Adrenal gland (tissue), 5 donors: ENCODE results near the gene CREG2.

ENCODE experiments used
- POLR2A ChIP-seq, 2 donors: fragments of 450-650 bp; IDR thresholded peaks; one replicate each; pipeline ENCODE4 v1.6.1; 2017; ENCODE audit warnings: antibody characterized with exemption in 2 of 2, mild to moderate bottlenecking in 2 of 2, moderate library complexity in 1 of 2
- TF ChIP-seq, protein P1 (sequence below), 6 experiments: fragments of 450-650 bp in 4 of 6; fragments of 200-600 bp in 2 of 6; sonication (generic) in 1 of 6; IDR thresholded peaks; 1 replicate in 5 of 6; 2 replicates in 1 of 6; pipeline versions ENCODE4 v1.5.1 to v1.8.0; 2016 to 2021; ENCODE audit warnings: antibody characterized with exemption in 6 of 6, mild to moderate bottlenecking in 2 of 6, moderate library complexity in 1 of 6
- donor health status: DM: no; HTN: no; CAD: no.

DNA sequence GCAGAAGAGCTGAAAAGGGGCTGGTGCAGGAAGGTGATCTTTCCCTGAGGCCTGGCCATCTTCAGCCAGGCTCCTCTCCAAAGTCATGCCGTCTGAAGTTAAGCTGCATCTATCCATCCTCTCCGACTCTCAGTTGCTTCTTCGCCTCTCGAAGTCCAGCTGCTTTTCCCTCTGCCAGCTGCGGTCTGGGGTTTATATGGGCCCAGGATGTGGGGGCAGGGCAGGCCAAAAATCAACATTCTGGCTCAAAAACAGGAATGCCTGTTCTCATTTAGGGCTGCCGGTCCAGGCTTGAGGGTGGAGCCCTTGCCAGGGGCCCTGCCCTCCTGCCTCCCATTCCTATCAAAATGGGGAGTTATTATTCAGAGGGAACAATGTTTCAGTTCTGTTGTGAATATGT is 31.2 kb downstream of the CREG2 start:
- TF ChIP-seq, protein P1, sequence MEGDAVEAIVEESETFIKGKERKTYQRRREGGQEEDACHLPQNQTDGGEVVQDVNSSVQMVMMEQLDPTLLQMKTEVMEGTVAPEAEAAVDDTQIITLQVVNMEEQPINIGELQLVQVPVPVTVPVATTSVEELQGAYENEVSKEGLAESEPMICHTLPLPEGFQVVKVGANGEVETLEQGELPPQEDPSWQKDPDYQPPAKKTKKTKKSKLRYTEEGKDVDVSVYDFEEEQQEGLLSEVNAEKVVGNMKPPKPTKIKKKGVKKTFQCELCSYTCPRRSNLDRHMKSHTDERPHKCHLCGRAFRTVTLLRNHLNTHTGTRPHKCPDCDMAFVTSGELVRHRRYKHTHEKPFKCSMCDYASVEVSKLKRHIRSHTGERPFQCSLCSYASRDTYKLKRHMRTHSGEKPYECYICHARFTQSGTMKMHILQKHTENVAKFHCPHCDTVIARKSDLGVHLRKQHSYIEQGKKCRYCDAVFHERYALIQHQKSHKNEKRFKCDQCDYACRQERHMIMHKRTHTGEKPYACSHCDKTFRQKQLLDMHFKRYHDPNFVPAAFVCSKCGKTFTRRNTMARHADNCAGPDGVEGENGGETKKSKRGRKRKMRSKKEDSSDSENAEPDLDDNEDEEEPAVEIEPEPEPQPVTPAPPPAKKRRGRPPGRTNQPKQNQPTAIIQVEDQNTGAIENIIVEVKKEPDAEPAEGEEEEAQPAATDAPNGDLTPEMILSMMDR (IDR thresholded peaks at IDR 0.05), result no peak
- TF ChIP-seq POLR2A (IDR thresholded peaks at IDR 0.05), result no peak
